ENCODE measurements around the gene RNMT. TPM values are rescaled to one million over a fixed set of nuclear protein-coding genes. Genes with fewer than 3 reads are reported as not detected.

RNMT gene
- total RNA-seq, 3 donors from 2014 or later (not counting 1 experiment from before 2014, with no cell fraction given): 68.9 to 77.4 (median 71.9) TPM

DNA sequence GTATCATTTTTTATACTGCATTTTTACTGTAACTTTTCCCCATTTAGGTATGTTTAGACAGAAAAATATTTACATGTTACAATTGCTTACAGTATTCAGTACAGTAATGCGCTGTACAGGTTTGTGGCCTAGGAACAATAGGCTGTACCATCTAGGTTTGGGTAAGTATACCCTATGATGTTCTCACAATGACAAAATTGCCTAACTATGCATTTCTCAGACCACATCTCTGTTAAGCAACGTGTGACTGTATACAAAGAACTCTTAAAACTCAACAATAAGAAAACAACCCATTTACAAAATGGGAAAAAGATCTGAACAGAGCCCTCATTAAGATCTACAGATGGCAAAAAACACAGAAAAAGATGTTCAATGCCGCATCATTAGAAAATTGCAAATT lies 29.5 kb upstream of the RNMT start:
- H3K9me3 Mint-ChIP-seq: peaks cover 0 to under 1% of the 10 kb centered on the region in 2 donors
- H3K27ac Mint-ChIP-seq: no peak overlapping the region
- H3K4me1 ChIP-seq (ENCODE audit: control insufficient read depth, insufficient read depth, low read length): no peaks in the 10 kb centered on the region
- no peak overlapping the region for H3K4me3 Mint-ChIP-seq
- DNase-seq (no peak), ATAC-seq (no peak)
- H3K27ac ChIP-seq (ENCODE audit: low read length): no peak overlapping the region
- intact Hi-C loops (cut with micrococcal nuclease): no loop called here
- no peaks in the 10 kb centered on the region for H3K9me3 ChIP-seq (ENCODE audit: control insufficient read depth, insufficient read depth, low read length)
- H3K27me3 Mint-ChIP-seq (ENCODE audit: low read depth in 2 of 2): no peaks in the 10 kb centered on the region
- H3K36me3 ChIP-seq (ENCODE audit: control insufficient read depth, insufficient read depth, low read length): no peaks in the 10 kb centered on the region
- no peaks in the 10 kb centered on the region for H3K27me3 ChIP-seq (ENCODE audit: control insufficient read depth, insufficient read depth, low read length)
- H3K4me3 ChIP-seq (ENCODE audit: low read length): no peak overlapping the region
- H3K36me3 Mint-ChIP-seq: no peaks in the 10 kb centered on the region
- peaks cover 45 to 64% of the 10 kb centered on the region in 2 donors for H3K4me1 Mint-ChIP-seq
- TF ChIP-seq, protein P1, sequence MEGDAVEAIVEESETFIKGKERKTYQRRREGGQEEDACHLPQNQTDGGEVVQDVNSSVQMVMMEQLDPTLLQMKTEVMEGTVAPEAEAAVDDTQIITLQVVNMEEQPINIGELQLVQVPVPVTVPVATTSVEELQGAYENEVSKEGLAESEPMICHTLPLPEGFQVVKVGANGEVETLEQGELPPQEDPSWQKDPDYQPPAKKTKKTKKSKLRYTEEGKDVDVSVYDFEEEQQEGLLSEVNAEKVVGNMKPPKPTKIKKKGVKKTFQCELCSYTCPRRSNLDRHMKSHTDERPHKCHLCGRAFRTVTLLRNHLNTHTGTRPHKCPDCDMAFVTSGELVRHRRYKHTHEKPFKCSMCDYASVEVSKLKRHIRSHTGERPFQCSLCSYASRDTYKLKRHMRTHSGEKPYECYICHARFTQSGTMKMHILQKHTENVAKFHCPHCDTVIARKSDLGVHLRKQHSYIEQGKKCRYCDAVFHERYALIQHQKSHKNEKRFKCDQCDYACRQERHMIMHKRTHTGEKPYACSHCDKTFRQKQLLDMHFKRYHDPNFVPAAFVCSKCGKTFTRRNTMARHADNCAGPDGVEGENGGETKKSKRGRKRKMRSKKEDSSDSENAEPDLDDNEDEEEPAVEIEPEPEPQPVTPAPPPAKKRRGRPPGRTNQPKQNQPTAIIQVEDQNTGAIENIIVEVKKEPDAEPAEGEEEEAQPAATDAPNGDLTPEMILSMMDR (IDR thresholded peaks at IDR 0.05): no peak
- WGBS (ENCODE audit: insufficient coverage): 91% methylated on average over 2 of the region's 3 CpGs

DNA sequence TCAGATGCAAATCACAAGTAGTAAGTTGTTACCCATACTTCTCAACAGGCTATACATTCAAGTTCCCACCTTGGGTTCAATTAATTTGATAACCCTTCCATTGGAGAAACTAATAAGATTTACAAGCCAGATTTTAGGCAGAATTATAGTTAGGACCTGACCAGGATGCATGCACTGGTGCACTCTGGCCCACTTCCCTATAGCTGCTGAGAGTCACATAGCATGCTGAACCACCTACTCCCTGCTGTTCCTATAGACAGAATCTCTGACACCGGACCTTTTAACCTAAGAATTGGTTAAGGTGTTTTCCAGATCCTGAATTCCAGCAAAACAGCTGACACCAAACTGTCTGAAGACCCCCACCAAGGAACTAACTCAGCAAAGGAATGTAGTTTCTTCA lies 26.3 kb upstream of the RNMT start:
- TF ChIP-seq, protein P1 (IDR thresholded peaks at IDR 0.05): no peak
- H3K4me3 Mint-ChIP-seq: no peak overlapping the region
- Histone ChIP-seq H3K27me3 (ENCODE audit: control insufficient read depth, insufficient read depth, low read length) (no peaks in the 10 kb centered on the region), H3K9me3 (ENCODE audit: control insufficient read depth, insufficient read depth, low read length) (no peaks in the 10 kb centered on the region), H3K27ac (ENCODE audit: low read length) (no peak overlapping the region), H3K4me1 (ENCODE audit: control insufficient read depth, insufficient read depth, low read length) (no peaks in the 10 kb centered on the region), H3K4me3 (ENCODE audit: low read length) (no peak overlapping the region), H3K36me3 (ENCODE audit: control insufficient read depth, insufficient read depth, low read length) (no peaks in the 10 kb centered on the region)
- ATAC-seq: no peak
- no peaks in the 10 kb centered on the region for H3K36me3 Mint-ChIP-seq
- intact Hi-C loops (cut with micrococcal nuclease): no loop called here
- H3K9me3 Mint-ChIP-seq: peaks cover 0 to 3% of the 10 kb centered on the region in 2 donors
- no peaks in the 10 kb centered on the region for H3K27me3 Mint-ChIP-seq (ENCODE audit: low read depth in 2 of 2)
- peaks cover 30 to 40% of the 10 kb centered on the region in 2 donors for H3K4me1 Mint-ChIP-seq
- DNase-seq: no peak
- no peak overlapping the region for H3K27ac Mint-ChIP-seq
- 69% methylated on average over 1 of the region's 1 CpG for WGBS (ENCODE audit: insufficient coverage)

DNA sequence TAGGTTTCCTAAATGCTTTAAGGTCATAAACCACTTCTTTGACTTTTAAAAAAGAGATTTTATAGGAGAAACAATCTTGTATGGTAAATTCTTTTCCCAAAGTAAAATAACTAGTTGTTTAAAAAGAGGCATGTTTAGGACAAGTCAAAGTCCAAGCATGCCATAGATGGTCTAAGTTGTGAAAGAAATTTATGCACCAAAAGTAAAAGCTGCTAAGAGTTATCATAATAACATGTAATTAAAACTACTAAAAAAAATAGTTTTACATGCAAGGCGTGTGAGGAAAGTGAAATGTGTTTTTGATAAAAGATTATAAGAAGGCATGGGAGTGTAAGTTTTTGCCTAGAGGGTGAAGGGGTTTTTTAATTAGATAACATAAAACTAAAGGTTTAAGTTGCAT lies 22.6 kb upstream of the RNMT start:
- H3K36me3 Mint-ChIP-seq: no peaks in the 10 kb centered on the region
- intact Hi-C loops (cut with micrococcal nuclease): no loop called here
- ATAC-seq (no peak), DNase-seq (no peak)
- H3K4me3 ChIP-seq (ENCODE audit: low read length): no peak overlapping the region
- TF ChIP-seq, protein P1 (IDR thresholded peaks at IDR 0.05): no peak
- H3K27me3 ChIP-seq (ENCODE audit: control insufficient read depth, insufficient read depth, low read length): no peaks in the 10 kb centered on the region
- no peak overlapping the region for H3K27ac Mint-ChIP-seq
- H3K4me1 ChIP-seq (ENCODE audit: control insufficient read depth, insufficient read depth, low read length): no peaks in the 10 kb centered on the region
- H3K9me3 Mint-ChIP-seq: peaks cover 0 to 3% of the 10 kb centered on the region in 2 donors
- no peaks in the 10 kb centered on the region for H3K36me3 ChIP-seq (ENCODE audit: control insufficient read depth, insufficient read depth, low read length)
- H3K27ac ChIP-seq (ENCODE audit: low read length): no peak overlapping the region
- no peaks in the 10 kb centered on the region for H3K9me3 ChIP-seq (ENCODE audit: control insufficient read depth, insufficient read depth, low read length)
- no peak overlapping the region for H3K4me3 Mint-ChIP-seq
- 100% methylated on average over 1 of the region's 1 CpG for WGBS (ENCODE audit: insufficient coverage)
- H3K27me3 Mint-ChIP-seq (ENCODE audit: low read depth in 2 of 2): no peaks in the 10 kb centered on the region
- H3K4me1 Mint-ChIP-seq: peaks cover 22 to 23% of the 10 kb centered on the region in 2 donors

DNA sequence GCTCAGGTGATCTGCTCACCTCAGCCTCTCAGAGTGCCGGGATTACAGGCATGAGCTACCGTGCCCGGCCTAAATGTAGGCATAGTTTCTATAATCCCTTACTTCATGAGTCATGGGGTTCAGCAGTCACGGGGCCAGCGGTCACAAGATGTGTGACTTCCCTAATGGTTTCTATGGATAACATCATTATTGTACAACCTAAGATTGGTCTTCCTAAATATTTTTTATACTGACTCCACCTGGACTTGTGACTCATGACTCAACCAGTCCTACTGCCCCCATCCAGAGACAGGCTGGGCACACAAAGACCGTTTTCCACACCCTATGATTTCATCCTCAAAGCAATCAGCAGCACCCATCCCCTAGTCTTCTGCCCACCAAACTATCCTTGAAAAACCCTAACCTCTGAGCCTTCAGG lies 16.1 kb upstream of the RNMT start:
- Histone ChIP-seq H3K4me3 (ENCODE audit: low read length) (no peak overlapping the region), H3K36me3 (ENCODE audit: control insufficient read depth, insufficient read depth, low read length) (no peaks in the 10 kb centered on the region), H3K4me1 (ENCODE audit: control insufficient read depth, insufficient read depth, low read length) (no peaks in the 10 kb centered on the region), H3K27ac (ENCODE audit: low read length) (no peak overlapping the region), H3K27me3 (ENCODE audit: control insufficient read depth, insufficient read depth, low read length) (no peaks in the 10 kb centered on the region), H3K9me3 (ENCODE audit: control insufficient read depth, insufficient read depth, low read length) (no peaks in the 10 kb centered on the region)
- H3K4me1 Mint-ChIP-seq: peaks cover 36 to 43% of the 10 kb centered on the region in 2 donors
- DNase-seq: no peak
- H3K4me3 Mint-ChIP-seq: no peak overlapping the region
- WGBS (ENCODE audit: insufficient coverage): 82% methylated on average over 6 of the region's 6 CpGs
- TF ChIP-seq, protein P1 (IDR thresholded peaks at IDR 0.05): no peak
- intact Hi-C loops (cut with micrococcal nuclease): no loop called here
- no peak for ATAC-seq
- H3K36me3 Mint-ChIP-seq: no peaks in the 10 kb centered on the region
- H3K27ac Mint-ChIP-seq: no peak overlapping the region
- no peaks in the 10 kb centered on the region for H3K9me3 Mint-ChIP-seq
- H3K27me3 Mint-ChIP-seq (ENCODE audit: low read depth in 2 of 2): no peaks in the 10 kb centered on the region
